HCT116 (cell line): Measurements from ENCODE around the gene ITPR1.

Source experiments
- EGR1 ChIP-seq: IDR thresholded peaks from 2 replicates; pipeline ENCODE4 v1.6.1; 2012; ENCODE audit warnings: low read depth
- EZH2 ChIP-seq: fragments of 200-600 bp; sonication (generic); IDR thresholded peaks from 2 replicates; pipeline ENCODE4 v1.6.1; 2017; ENCODE audit warnings: antibody characterized with exemption, mixed run types
- POLR2A ChIP-seq: IDR thresholded peaks from 2 replicates; pipeline ENCODE4 v1.7.0; 2011; ENCODE audit warnings: borderline replicate concordance; ENCODE audit not compliant: insufficient read depth, insufficient read length; ENCODE audit errors: extremely low read depth
- POLR2AphosphoS5 ChIP-seq: IDR thresholded peaks from 2 replicates; pipeline ENCODE4 v1.6.1; 2011; ENCODE audit warnings: mild to moderate bottlenecking, low read depth, low read length, moderate library complexity
- RAD21 ChIP-seq: IDR thresholded peaks from 2 replicates; pipeline ENCODE4 v1.6.1; 2012; ENCODE audit warnings: low read depth, mild to moderate bottlenecking
- YY1 ChIP-seq: IDR thresholded peaks from 2 replicates; pipeline ENCODE4 v1.6.1; 2011; ENCODE audit warnings: low read length, low read depth, moderate library complexity, mild to moderate bottlenecking; ENCODE audit not compliant: insufficient replicate concordance; ENCODE audit errors: extremely low read depth
- ZFX ChIP-seq: fragments of 450-650 bp; IDR thresholded peaks from 2 replicates; pipeline ENCODE4 v1.6.1; 2017
- TF ChIP-seq, protein P1 (sequence below), 3 experiments: fragments of 200-600 bp in 1 of 3; sonication (generic) in 1 of 3; IDR thresholded peaks in 2 of 3; conservative IDR thresholded peaks in 1 of 3; 2 replicates each; pipeline ENCODE4 v1.5.1; 2012 to 2017; ENCODE audit warnings: low read depth in 2 of 3, low read length in 2 of 3, antibody characterized with exemption in 1 of 3, borderline replicate concordance in 1 of 3, control low read depth in 1 of 3, mild to moderate bottlenecking in 1 of 3, mixed read lengths in 1 of 3, mixed run types in 1 of 3, moderate library complexity in 1 of 3; ENCODE audit not compliant: insufficient read depth in 1 of 3
- TF ChIP-seq, protein P2 (sequence below): IDR thresholded peaks from 2 replicates; pipeline ENCODE4 v1.6.1; 2012
- TF ChIP-seq, protein P3 (sequence below): IDR thresholded peaks from 2 replicates; pipeline ENCODE4 v1.6.1; 2011; ENCODE audit warnings: mild to moderate bottlenecking, low read length, moderate library complexity; ENCODE audit not compliant: insufficient replicate concordance; ENCODE audit errors: extremely low read depth

DNA sequence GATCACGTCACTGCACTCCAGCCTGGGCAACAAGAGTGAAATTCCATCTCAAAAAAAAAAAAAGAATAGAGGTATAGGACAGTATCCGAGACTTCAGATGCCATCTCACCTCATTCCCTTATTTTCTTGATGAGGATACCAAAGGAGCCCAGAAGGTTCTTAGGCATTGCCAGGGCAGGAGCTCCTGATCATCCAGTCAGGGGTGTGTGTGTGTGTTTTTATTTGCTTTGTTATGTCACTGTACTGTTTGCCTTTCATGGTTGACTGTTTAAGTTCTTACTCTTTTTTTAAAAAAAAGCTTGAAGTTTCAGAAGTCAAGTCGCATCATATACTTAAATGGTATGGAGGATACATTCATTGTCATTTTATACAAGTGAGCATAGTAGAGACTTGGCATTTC lies 346.1 kb downstream of the ITPR1 start:
- no peak for TF ChIP-seq POLR2A
- TF ChIP-seq, protein P1, sequence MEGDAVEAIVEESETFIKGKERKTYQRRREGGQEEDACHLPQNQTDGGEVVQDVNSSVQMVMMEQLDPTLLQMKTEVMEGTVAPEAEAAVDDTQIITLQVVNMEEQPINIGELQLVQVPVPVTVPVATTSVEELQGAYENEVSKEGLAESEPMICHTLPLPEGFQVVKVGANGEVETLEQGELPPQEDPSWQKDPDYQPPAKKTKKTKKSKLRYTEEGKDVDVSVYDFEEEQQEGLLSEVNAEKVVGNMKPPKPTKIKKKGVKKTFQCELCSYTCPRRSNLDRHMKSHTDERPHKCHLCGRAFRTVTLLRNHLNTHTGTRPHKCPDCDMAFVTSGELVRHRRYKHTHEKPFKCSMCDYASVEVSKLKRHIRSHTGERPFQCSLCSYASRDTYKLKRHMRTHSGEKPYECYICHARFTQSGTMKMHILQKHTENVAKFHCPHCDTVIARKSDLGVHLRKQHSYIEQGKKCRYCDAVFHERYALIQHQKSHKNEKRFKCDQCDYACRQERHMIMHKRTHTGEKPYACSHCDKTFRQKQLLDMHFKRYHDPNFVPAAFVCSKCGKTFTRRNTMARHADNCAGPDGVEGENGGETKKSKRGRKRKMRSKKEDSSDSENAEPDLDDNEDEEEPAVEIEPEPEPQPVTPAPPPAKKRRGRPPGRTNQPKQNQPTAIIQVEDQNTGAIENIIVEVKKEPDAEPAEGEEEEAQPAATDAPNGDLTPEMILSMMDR (IDR thresholded peaks at IDR 0.05 in 2 of 3, conservative IDR thresholded peaks at IDR 0.05 in 1 of 3; ENCODE audit: borderline replicate concordance in 1 of 3, insufficient read depth in 1 of 3, low read depth in 2 of 3, low read length in 2 of 3): no peak
- no peak for TF ChIP-seq YY1
- TF ChIP-seq EZH2: no peak
- TF ChIP-seq, protein P2, sequence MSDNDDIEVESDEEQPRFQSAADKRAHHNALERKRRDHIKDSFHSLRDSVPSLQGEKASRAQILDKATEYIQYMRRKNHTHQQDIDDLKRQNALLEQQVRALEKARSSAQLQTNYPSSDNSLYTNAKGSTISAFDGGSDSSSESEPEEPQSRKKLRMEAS: no peak
- no peak for TF ChIP-seq EGR1
- TF ChIP-seq, protein P3, sequence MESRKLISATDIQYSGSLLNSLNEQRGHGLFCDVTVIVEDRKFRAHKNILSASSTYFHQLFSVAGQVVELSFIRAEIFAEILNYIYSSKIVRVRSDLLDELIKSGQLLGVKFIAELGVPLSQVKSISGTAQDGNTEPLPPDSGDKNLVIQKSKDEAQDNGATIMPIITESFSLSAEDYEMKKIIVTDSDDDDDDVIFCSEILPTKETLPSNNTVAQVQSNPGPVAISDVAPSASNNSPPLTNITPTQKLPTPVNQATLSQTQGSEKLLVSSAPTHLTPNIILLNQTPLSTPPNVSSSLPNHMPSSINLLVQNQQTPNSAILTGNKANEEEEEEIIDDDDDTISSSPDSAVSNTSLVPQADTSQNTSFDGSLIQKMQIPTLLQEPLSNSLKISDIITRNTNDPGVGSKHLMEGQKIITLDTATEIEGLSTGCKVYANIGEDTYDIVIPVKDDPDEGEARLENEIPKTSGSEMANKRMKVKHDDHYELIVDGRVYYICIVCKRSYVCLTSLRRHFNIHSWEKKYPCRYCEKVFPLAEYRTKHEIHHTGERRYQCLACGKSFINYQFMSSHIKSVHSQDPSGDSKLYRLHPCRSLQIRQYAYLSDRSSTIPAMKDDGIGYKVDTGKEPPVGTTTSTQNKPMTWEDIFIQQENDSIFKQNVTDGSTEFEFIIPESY: no peak
- TF ChIP-seq POLR2AphosphoS5: no peak
- TF ChIP-seq ZFX: no peak
- TF ChIP-seq RAD21: no peak
